Measurements from ENCODE around the gene GPR108.

GPR108 gene

GRCh38 chr19:6772028-6772865, 34.9 kb upstream of the GPR108 start, which contains the start of gene VAV1 (continued):
- TF ChIP-seq ZNF16 (tag by site-specific recombination; IDR thresholded peaks at IDR 0.05; ENCODE audit: low read depth) (peak; percentile 87), ZNF184 (tag by site-specific recombination; IDR thresholded peaks at IDR 0.05) (no peak), ZNF530 (tag by site-specific recombination; IDR thresholded peaks at IDR 0.05; ENCODE audit: low read depth) (no peak), ZBTB48 (tag by site-specific recombination; IDR thresholded peaks at IDR 0.05) (no peak), ZNF341 (tag by site-specific recombination; IDR thresholded peaks at IDR 0.05; ENCODE audit: low read depth) (no peak), ZSCAN16 (tag by site-specific recombination; IDR thresholded peaks at IDR 0.05) (no peak), YY2 (tag by site-specific recombination; IDR thresholded peaks at IDR 0.05) (no peak), ZNF610 (tag by site-specific recombination; IDR thresholded peaks at IDR 0.05; ENCODE audit: borderline replicate concordance) (no peak), ZBTB26 (tag by site-specific recombination; optimal IDR thresholded peaks at IDR 0.05) (no peak), KLF16 (tag by site-specific recombination; IDR thresholded peaks at IDR 0.05) (no peak), RBAK (tag by site-specific recombination; IDR thresholded peaks at IDR 0.05) (no peak), ZNF311 (tag by site-specific recombination; IDR thresholded peaks at IDR 0.05; ENCODE audit: borderline replicate concordance) (no peak), ZBTB1 (tag by site-specific recombination; IDR thresholded peaks at IDR 0.05) (no peak), ZNF658 (tag by site-specific recombination; IDR thresholded peaks at IDR 0.05) (no peak), ZNF211 (tag by site-specific recombination; IDR thresholded peaks at IDR 0.05; ENCODE audit: low read depth) (no peak), ZNF501 (tag by site-specific recombination; IDR thresholded peaks at IDR 0.05) (no peak), TSHZ1 (tag by site-specific recombination; IDR thresholded peaks at IDR 0.05; ENCODE audit: borderline replicate concordance) (no peak), ZNF677 (tag by site-specific recombination; IDR thresholded peaks at IDR 0.05) (no peak), ZNF791 (tag by site-specific recombination; IDR thresholded peaks at IDR 0.05) (no peak), ZNF792 (tag by site-specific recombination; IDR thresholded peaks at IDR 0.05) (no peak), ZNF2 (tag by site-specific recombination; IDR thresholded peaks at IDR 0.05) (no peak), ZNF623 (tag by site-specific recombination; IDR thresholded peaks at IDR 0.05) (peak; percentile 99), IKZF3 (tag by site-specific recombination; IDR thresholded peaks at IDR 0.05) (no peak)
- TF ChIP-seq, protein P1, sequence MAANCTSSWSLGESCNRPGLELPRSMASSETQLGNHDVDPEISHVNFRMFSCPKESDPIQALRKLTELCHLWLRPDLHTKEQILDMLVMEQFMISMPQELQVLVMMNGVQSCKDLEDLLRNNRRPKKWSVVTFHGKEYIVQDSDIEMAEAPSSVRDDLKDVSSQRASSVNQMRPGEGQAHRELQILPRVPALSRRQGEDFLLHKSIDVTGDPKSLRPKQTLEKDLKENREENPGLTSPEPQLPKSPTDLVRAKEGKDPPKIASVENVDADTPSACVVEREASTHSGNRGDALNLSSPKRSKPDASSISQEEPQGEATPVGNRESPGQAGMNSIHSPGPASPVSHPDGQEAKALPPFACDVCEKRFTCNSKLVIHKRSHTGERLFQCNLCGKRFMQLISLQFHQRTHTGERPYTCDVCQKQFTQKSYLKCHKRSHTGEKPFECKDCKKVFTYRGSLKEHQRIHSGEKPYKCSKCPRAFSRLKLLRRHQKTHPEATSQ (tag by site-specific recombination; IDR thresholded peaks at IDR 0.05): no peak
- TF ChIP-seq, protein P2, sequence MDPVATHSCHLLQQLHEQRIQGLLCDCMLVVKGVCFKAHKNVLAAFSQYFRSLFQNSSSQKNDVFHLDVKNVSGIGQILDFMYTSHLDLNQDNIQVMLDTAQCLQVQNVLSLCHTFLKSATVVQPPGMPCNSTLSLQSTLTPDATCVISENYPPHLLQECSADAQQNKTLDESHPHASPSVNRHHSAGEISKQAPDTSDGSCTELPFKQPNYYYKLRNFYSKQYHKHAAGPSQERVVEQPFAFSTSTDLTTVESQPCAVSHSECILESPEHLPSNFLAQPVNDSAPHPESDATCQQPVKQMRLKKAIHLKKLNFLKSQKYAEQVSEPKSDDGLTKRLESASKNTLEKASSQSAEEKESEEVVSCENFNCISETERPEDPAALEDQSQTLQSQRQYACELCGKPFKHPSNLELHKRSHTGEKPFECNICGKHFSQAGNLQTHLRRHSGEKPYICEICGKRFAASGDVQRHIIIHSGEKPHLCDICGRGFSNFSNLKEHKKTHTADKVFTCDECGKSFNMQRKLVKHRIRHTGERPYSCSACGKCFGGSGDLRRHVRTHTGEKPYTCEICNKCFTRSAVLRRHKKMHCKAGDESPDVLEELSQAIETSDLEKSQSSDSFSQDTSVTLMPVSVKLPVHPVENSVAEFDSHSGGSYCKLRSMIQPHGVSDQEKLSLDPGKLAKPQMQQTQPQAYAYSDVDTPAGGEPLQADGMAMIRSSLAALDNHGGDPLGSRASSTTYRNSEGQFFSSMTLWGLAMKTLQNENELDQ (tag by site-specific recombination; IDR thresholded peaks at IDR 0.05; ENCODE audit: low read depth): no peak
- TF ChIP-seq, protein P3, sequence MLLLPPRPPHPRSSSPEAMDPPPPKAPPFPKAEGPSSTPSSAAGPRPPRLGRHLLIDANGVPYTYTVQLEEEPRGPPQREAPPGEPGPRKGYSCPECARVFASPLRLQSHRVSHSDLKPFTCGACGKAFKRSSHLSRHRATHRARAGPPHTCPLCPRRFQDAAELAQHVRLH (tag by site-specific recombination; IDR thresholded peaks at IDR 0.05): 0 out of 2 replicates have a peak, but pooled peaks have one; percentile 36
- TF ChIP-seq, protein P4, sequence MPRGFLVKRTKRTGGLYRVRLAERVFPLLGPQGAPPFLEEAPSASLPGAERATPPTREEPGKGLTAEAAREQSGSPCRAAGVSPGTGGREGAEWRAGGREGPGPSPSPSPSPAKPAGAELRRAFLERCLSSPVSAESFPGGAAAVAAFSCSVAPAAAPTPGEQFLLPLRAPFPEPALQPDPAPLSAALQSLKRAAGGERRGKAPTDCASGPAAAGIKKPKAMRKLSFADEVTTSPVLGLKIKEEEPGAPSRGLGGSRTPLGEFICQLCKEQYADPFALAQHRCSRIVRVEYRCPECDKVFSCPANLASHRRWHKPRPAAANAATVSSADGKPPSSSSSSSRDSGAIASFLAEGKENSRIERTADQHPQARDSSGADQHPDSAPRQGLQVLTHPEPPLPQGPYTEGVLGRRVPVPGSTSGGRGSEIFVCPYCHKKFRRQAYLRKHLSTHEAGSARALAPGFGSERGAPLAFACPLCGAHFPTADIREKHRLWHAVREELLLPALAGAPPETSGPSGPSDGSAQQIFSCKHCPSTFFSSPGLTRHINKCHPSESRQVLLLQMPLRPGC (tag by site-specific recombination; IDR thresholded peaks at IDR 0.05): no peak

All from HEK293 (cell line).